WTC11 (cell line): Measurements from ENCODE around the gene PHC3. TPM values are rescaled to one million over a fixed set of nuclear protein-coding genes. Genes with fewer than 3 reads are reported as not detected.

Experiments
- ARID4B ChIP-seq: sonication (generic); formaldehyde crosslinking; IDR thresholded peaks from 2 replicates; pipeline ENCODE4 v1.8.0; 2023; ENCODE audit warnings: missing genetic modification reagents, mild to moderate bottlenecking, borderline replicate concordance
- ATF3 ChIP-seq: sonication (generic); formaldehyde crosslinking; conservative IDR thresholded peaks from 2 replicates; pipeline ENCODE4 v1.8.1; 2022; ENCODE audit warnings: mild to moderate bottlenecking, missing genetic modification reagents
- CBFB ChIP-seq: sonication (generic); formaldehyde crosslinking; IDR thresholded peaks from 2 replicates; pipeline ENCODE4 v1.8.1; 2022; ENCODE audit warnings: mild to moderate bottlenecking, low read depth, missing genetic modification reagents
- CREB1 ChIP-seq: sonication (generic); formaldehyde crosslinking; IDR thresholded peaks from 2 replicates; pipeline ENCODE4 v1.8.0; 2023; ENCODE audit warnings: mild to moderate bottlenecking, missing genetic modification reagents
- CTCF ChIP-seq: fragments of 200-600 bp; IDR thresholded peaks from 2 replicates; pipeline ENCODE4 v1.8.0; 2022; ENCODE audit warnings: antibody characterized with exemption
- E2F4 ChIP-seq: sonication (generic); formaldehyde crosslinking; IDR thresholded peaks from 2 replicates; pipeline ENCODE4 v1.8.1; 2022; ENCODE audit warnings: low read depth, mild to moderate bottlenecking, moderate library complexity, missing genetic modification reagents, borderline replicate concordance
- E2F5 ChIP-seq: sonication (generic); formaldehyde crosslinking; IDR thresholded peaks from 2 replicates; pipeline ENCODE4 v1.8.1; 2022; ENCODE audit warnings: mild to moderate bottlenecking, moderate library complexity, missing genetic modification reagents
- GABPB1 ChIP-seq: sonication (generic); formaldehyde crosslinking; IDR thresholded peaks from 2 replicates; pipeline ENCODE4 v1.8.1; 2023; ENCODE audit warnings: mild to moderate bottlenecking, missing genetic modification reagents
- HMGA2 ChIP-seq: fragments of 250-450 bp; sonication (Bioruptor Pico); IDR thresholded peaks from 2 replicates; pipeline ENCODE4 v1.4.0; 2021; ENCODE audit warnings: mild to moderate bottlenecking, moderate library complexity
- HMGXB4 ChIP-seq: sonication (generic); formaldehyde crosslinking; IDR thresholded peaks from 2 replicates; pipeline ENCODE4 v1.8.1; 2023; ENCODE audit warnings: mild to moderate bottlenecking, moderate library complexity, missing genetic modification reagents
- IRF2 ChIP-seq: sonication (generic); formaldehyde crosslinking; IDR thresholded peaks from 2 replicates; pipeline ENCODE4 v1.8.0; 2022; ENCODE audit warnings: low read depth, missing genetic modification reagents, borderline replicate concordance
- JAZF1 ChIP-seq: fragments of 250-450 bp; sonication (Bioruptor Pico); IDR thresholded peaks from 2 replicates; pipeline ENCODE4 v1.9.0; 2021; ENCODE audit warnings: moderate library complexity, mild to moderate bottlenecking, inconsistent platforms
- MXD4 ChIP-seq: fragments of 250-450 bp; sonication (Bioruptor Pico); IDR thresholded peaks from 2 replicates; pipeline ENCODE4 v1.8.0; 2021; ENCODE audit warnings: mild to moderate bottlenecking, moderate library complexity, borderline replicate concordance
- PREB ChIP-seq: sonication (generic); formaldehyde crosslinking; IDR thresholded peaks from 2 replicates; pipeline ENCODE4 v1.8.1; 2022; ENCODE audit warnings: mild to moderate bottlenecking, missing genetic modification reagents, moderate library complexity, borderline replicate concordance
- PRRX2 ChIP-seq: fragments of 250-450 bp; sonication (Bioruptor Pico); IDR thresholded peaks from 2 replicates; pipeline ENCODE4 v1.8.0; 2021; ENCODE audit warnings: mild to moderate bottlenecking
- SOX15 ChIP-seq: fragments of 250-450 bp; sonication (Bioruptor Pico); IDR thresholded peaks from 2 replicates; pipeline ENCODE4 v1.9.0; 2021; ENCODE audit warnings: mild to moderate bottlenecking
- TCF7 ChIP-seq: sonication (generic); formaldehyde crosslinking; IDR thresholded peaks from 2 replicates; pipeline ENCODE4 v1.8.0; 2022; ENCODE audit warnings: mild to moderate bottlenecking, low read depth, missing genetic modification reagents, moderate library complexity
- ZBTB43 ChIP-seq: sonication (generic); formaldehyde crosslinking; IDR thresholded peaks from 2 replicates; pipeline ENCODE4 v1.8.1; 2023; ENCODE audit warnings: mild to moderate bottlenecking, missing genetic modification reagents
- ZNF121 ChIP-seq: sonication (generic); formaldehyde crosslinking; IDR thresholded peaks from 2 replicates; pipeline ENCODE4 v1.8.0; 2023; ENCODE audit warnings: missing genetic modification reagents
- ZNF138 ChIP-seq: sonication (generic); formaldehyde crosslinking; conservative IDR thresholded peaks from 2 replicates; pipeline ENCODE4 v1.8.1; 2022; ENCODE audit warnings: mild to moderate bottlenecking, moderate library complexity, missing genetic modification reagents
- ZNF396 ChIP-seq: fragments of 250-450 bp; sonication (Bioruptor Pico); IDR thresholded peaks from 2 replicates; pipeline ENCODE4 v1.8.0; 2021; ENCODE audit warnings: mild to moderate bottlenecking, moderate library complexity, borderline replicate concordance
- ZNF425 ChIP-seq: fragments of 250-450 bp; sonication (Bioruptor Pico); conservative IDR thresholded peaks from 2 replicates; pipeline ENCODE4 v1.9.0; 2021; ENCODE audit warnings: mild to moderate bottlenecking
- total RNA-seq: library from RNA; stranded (reverse); gene quantifications from 3 replicates; pipeline ENCODE4 v1.2.3, GENCODE V29; 2021

PHC3 gene
- total RNA-seq, 1 experiment from 2014 or later = 27.8 TPM

GRCh38 chr3:170180908-170181885 lies at the start of gene PHC3 (continued):
- TF ChIP-seq ZNF425 (CRISPR knock-in tag) (no peak), GABPB1 (no peak), ZNF396 (CRISPR knock-in tag) (no peak), IRF2 (no peak), JAZF1 (no peak), PREB (no peak), CBFB (no peak), E2F5 (no peak), HMGXB4 (peak; percentile 49; the same call in 1 of the 2 replicates), ARID4B (0 out of 2 replicates have a peak, but pooled peaks have one; percentile 83), ATF3 (no peak), E2F4 (CRISPR knock-in tag) (no peak), TCF7 (CRISPR knock-in tag) (no peak), HMGA2 (no peak), MXD4 (CRISPR knock-in tag) (no peak), PRRX2 (CRISPR knock-in tag) (no peak), SOX15 (CRISPR knock-in tag) (no peak), CTCF (no peak), ZNF121 (CRISPR knock-in tag) (no peak), ZNF138 (CRISPR knock-in tag) (no peak), ZBTB43 (no peak), CREB1 (CRISPR knock-in tag) (no peak)
